22Rv1 (cell line): ENCODE measurements around the gene TMTC1.

Experiments used
- ZFX ChIP-seq: fragments of 450-650 bp; IDR thresholded peaks from 2 replicates; pipeline ENCODE4 v1.6.1; 2017; ENCODE audit warnings: antibody characterized with exemption, borderline replicate concordance
- TF ChIP-seq, protein P1 (sequence below): fragments of 450-650 bp; IDR thresholded peaks from 2 replicates; pipeline ENCODE4 v1.5.1; 2017; ENCODE audit warnings: mild to moderate bottlenecking

DNA sequence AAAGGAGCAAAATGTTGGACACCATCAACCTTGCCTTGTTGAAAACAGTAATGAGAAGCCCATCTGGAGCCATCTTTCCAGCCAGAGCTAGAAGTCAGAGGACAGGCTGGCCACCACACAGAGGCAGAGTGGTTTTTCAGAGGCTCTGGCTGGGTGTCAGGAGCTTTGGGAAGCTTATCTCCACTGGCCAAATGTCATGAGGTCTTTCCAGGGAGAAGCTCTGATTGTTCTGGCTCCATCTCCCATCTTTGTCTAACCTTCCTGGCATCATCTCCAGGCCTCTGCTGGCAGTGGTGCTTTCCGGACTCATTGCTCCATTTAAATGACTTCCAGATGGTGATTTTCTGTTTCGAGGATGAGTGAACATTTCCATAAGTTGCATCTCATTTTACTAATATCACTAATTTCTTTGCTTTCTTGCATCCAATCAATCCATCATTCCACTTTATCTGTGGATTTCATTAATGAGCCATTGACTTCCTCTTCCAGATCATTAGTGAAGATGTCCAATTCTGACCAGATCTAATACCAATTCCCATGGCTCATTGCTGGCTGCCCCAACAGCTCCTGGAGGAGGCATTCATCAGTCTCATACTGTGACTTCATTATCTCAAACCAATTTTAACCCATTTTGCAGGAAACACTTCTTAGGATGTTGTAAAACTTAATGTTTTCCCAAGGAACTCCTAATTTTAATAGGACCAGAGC lies 35.3 kb upstream of the TMTC1 start:
- TF ChIP-seq, protein P1, sequence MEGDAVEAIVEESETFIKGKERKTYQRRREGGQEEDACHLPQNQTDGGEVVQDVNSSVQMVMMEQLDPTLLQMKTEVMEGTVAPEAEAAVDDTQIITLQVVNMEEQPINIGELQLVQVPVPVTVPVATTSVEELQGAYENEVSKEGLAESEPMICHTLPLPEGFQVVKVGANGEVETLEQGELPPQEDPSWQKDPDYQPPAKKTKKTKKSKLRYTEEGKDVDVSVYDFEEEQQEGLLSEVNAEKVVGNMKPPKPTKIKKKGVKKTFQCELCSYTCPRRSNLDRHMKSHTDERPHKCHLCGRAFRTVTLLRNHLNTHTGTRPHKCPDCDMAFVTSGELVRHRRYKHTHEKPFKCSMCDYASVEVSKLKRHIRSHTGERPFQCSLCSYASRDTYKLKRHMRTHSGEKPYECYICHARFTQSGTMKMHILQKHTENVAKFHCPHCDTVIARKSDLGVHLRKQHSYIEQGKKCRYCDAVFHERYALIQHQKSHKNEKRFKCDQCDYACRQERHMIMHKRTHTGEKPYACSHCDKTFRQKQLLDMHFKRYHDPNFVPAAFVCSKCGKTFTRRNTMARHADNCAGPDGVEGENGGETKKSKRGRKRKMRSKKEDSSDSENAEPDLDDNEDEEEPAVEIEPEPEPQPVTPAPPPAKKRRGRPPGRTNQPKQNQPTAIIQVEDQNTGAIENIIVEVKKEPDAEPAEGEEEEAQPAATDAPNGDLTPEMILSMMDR = no peak
- TF ChIP-seq ZFX = no peak
